HG03039 (cell line): ENCODE results near the gene PIK3R1.

Experiments used
- ATAC-seq: cut with Tn5 transposase; IDR thresholded peaks from one replicate; pipeline ENCODE4 v1.9.1; 2021; ENCODE audit warnings: mild to moderate bottlenecking, moderate library complexity; ENCODE audit not compliant: unreplicated experiment

The PIK3R1 gene

DNA sequence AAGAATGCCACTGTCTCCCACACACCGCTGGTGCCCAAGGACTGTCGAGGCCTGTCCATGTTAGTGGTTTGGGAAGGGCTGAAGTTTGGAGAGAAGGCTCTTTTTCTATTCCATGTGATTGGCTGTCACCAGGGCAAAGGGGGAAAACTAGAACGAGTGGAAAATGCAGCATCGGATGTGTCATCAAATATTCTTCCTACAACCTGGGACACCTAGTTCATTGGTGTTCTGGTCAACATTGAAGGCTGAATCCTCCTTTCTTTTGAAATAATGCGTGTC, 53.2 kb downstream of the PIK3R1 start:
- no peak for ATAC-seq

DNA sequence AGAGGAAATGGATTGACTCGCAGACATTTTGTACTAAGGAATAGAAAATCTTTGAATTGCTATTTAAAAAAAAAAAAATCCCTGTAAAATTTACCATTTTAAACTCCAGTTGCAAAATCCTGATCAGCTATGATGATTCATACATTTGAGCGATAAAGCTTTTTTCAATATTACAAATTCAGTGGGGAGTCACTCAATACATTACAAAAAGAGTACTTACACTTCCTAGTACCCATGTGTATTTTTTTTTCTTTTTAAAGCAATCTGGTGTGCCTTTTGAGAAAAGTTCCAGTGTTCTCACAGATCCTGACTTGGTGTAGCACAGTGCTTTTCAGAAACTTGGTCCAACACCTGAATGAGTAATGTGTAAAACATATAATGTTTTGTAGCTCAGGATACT, 54.3 kb downstream of the PIK3R1 start:
- ATAC-seq, result no peak

DNA sequence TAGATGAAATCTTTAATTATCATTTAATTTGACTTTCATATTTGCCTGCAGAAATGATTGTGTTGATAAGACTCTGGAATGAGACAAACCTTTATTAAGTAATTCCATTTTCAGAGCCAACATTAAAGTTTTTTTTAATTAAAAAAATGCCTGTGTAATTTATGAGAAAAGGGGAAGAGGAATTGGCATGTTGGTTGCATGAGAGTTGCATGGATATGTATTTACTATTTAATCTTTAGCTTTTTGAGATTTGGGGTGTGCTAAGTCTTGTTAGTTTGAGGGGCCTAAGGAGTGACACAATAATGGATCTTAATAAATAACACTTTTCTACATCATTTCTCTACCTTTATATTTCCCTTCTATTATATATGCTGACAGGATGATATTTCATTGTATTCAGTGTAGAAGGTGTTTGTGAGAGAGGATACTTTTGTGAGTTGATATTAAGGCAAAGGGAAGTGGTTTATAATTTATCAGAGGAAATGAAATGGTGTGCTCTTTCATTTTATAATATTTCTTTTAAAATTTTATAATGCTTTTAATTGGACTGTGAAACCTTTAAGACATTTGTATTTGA, 54.9 kb downstream of the PIK3R1 start:
- no peak for ATAC-seq

DNA sequence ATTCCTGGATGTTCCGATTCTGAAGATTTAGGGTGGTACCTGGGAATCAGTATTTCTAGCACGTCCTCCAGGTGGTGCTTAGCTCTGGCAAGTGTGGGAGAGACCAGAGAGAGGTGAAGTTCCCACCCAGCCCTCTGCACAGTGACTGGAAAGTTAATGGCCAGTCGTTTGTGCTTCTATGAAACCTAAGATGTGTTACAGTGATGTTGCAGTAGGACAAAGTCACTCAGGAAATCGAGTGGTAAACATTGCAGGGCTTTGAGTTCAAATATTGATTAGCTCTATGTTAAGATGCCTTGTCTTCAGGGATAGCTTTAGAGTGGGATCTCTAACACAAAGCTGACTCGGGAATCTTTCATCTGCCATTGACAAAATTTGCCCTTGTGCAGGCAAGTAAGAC, 55.6 kb downstream of the PIK3R1 start:
- ATAC-seq, result no peak

DNA sequence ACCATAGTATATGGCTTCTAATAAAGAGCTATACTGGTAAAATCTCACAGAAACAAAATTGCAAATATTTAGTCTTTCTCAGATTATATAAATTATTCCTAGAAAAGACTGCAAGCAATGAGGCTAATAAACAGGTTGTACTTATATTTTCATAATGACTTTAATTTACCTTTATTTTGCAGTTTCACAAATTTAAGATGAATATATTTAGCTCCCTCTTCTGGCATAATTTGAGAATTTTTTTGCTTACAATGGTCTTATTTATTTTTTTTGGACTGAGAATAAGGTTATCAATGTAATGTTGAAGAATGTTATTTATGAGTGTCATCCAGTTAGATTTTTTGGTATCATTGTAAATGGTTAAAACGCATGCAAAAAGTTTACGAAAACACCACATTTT, 56.7 kb downstream of the PIK3R1 start:
- ATAC-seq, result no peak

DNA sequence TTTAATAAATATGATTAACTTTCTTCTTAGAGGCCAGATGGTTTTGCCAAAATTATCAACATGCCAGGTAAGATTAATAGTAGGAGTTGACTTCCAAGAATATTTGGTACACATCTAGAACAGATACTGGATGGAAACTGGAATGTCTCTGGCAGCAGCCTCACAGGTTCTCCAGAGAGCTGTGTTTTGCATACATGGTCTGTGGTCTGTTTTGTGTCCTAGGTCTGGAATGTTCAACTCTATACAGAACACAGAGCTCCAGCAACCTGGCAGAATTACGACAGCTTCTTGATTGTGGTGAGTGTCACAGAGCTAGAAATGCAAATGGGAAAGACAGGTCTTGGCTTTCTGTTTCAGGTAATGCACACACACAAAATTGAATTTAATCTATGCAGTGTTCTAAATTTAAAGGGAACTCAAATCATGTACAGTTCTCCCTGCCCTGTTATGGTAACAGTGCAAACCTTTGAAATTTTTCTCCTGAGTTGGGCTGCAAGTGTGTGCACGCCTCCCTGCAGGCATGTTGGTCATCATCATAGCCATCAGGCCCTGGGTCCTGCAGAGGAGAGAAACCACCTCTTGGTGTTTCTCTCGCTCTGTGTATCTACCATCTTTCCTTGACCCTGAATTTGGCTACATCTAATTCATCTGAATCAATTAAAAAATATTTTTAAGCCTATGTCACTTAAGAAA, 58.3 kb downstream of the PIK3R1 start:
- peak; percentile 69 for ATAC-seq

DNA sequence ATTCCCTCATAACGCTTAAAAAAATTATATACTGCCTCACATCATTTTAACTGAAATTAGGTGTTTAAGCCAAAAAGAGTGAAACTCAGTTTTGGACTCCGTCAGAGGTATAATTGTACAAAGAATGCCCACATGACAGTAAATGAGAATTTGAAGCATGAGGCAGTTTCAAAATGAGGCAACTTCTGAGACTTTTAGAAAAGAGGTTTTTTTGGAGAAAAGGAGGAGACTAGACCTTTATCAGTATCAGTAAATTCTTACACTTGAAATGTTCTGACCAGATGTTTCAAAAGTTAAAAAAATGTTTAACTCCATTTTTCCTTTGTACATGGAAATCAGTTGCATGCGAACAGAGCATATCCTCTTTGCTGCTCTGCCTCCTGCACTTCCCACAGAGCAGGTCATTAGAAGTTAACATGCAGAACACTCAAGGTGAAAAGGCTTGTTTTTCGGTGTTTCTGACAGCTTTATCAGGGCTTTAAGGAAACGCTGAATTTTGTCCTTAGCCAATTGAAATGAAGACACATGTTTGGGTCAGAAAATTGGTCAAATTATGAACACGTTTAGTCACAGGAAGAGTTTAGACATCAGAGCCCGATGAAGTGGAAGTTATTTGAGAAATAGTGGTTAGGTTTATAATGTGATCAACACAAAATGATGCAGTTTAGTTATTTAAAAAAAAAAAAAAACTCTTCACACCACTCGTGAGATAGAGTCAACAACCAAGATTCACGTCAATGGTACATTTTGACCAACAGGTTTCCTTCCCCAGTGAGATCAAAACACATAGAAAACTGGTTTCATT, 59.5 kb downstream of the PIK3R1 start:
- ATAC-seq, result peak; percentile 34

DNA sequence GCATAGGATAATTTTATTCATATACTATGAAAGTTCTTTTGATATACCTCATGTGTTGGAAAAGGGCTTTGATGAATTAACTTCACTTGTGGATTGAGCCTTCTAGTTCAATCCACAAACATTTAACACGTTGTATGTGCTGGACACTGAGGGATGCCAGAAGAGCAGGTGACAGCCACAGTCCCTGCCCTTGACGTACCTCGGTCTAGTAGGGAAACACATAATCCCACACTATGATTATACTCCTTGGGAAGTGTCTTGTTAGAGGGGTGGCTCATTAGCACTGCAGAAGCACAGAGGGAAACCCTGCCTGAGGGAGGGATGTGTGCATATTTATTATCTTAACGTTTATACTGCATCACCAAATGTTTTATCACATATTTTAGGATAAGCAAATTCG, 61.2 kb downstream of the PIK3R1 start:
- ATAC-seq, result no peak

DNA sequence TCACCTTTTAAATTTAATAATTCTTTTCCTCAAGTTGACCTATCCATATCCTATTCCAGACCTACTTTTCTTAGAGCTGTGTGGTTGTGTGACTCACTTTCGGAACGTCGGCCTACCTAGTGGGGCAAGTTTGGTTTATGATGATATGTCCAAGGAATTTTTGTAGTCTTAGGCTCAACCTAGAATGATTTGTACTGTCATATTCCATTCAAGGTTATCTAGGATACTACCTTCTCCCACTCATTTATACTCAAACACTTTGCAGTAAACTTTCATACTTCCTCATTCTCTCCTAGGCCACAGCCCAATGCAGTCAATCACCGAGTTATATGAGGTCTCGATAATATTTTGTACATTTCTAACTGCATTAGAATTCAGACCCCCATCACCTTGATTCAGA, 61.9 kb downstream of the PIK3R1 start:
- ATAC-seq, result no peak

DNA sequence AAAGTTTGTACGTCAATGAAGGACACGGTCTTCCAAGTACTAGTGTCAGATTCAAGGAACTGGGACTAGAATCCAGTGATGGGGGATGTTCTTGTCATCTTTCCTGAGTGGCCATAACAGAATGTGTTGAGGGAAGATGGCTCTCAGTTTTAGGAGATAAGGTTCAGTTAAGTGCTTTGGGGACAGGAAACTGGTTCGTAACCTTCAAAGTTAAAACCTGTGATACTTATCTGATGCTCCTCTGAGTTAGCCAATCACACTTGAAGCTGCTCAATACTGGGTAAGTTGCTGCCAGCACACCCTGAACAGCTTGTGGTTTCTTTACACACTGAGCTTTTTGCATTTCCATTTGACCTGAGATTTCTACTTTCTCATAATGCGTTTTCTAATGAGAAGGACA, 64.4 kb downstream of the PIK3R1 start:
- ATAC-seq, result no peak

DNA sequence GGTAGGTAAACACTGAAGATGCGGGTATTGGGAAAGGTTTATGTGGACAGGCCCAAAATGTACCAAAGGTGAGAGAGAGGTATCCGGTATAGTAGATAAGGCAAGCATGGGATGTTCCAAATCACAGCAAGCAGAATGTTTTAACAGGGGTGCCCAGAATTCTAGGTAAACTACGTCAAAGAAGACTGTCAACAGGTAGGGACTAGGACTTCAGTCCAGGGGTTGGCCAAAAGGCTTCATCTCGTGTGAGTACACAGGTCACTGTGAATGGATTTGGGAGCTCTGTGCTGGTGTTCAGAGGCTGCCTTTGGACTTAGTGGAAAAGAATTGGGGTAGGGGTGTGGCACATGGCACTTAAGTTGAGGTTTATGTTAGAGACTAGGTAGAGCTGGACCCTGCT, 66.4 kb downstream of the PIK3R1 start:
- ATAC-seq, result no peak

DNA sequence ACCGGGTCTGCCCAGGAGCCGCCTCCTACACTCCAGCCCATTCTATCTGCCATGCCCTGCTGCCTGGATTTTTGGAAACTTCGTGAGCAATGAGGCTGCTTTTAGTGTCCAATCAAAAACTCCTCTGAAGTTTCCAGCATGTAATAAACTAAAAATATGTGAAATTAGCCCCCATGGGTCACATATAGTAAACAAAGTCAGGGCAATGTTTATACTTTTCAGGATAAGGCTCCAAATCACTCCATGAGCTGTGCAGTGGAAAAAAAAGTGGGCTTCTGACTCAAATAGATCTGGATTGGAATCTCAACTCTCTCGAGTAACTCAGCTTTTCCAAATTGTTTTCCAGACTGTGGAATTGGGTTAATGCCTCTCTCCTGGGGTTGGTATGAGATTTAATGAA, 68.2 kb downstream of the PIK3R1 start:
- no peak for ATAC-seq

DNA sequence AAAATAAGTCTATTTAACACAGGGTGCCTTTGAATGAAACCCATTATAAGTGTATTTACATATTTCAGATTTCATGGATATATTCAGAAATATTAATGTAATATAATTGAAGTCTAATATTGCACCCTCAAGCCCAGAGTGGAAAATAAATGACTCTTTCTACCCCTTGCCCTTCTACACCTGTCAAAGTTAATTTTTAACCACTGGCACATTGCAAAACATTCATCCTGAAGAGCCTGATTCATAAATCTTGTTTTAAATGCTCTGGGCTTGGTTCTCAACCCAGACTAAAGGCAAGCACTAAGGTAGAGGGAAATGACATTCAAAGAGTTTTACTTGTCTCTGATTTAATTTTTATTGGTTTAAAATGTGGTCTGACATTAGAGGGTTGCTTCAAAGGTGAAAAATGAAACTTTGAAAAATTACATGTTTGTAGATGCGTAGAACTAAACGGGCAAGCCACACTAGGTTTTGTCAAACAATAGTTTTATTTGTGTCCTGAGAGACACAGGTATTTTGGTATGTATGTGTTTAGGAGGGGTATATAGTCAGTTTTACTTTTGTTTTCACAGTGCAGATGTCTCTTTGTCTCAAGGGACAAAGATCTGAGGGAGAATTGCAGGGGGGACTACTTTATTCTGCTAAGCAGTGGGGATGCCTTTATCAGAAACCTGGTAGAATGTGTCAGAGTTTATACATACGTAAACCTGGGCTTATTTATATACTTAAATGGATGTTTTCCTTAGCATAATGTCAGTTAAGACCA, 69.7 kb downstream of the PIK3R1 start:
- no peak for ATAC-seq

DNA sequence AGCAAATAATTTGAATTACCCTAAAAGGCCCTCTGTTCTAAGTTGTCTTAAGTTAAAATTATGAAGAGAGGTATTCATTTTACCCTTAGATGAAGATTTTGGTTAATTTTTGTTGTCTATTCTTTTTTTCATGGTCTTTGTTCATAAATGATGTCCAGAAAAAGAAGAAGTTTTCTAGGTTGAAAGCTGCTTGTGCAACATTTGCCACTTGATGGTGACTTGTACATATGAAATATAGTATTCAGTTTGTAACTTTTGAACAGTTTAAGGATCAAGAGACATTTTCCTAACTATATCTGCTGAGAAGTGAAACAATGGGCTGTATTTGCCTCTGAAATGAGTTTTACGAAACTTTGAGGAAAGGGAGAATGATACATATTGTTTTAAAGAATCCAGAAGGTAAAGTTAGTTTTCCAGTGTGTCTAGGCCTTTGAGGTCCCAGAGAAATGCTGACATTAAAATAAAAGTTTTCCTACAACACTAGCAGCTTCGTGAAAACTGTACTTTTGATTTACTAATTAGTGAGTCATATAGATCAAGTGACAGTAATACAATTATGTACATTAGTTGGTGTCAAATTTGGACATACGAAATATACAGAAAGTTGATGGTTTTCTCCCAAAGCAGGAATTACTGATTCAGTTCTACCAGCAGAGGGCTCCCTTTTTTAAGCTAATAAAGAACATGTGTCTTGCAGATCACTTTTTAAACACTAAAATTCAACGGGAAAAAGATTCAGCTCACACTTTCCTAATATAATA, 70.5 kb downstream of the PIK3R1 start:
- no peak for ATAC-seq

DNA sequence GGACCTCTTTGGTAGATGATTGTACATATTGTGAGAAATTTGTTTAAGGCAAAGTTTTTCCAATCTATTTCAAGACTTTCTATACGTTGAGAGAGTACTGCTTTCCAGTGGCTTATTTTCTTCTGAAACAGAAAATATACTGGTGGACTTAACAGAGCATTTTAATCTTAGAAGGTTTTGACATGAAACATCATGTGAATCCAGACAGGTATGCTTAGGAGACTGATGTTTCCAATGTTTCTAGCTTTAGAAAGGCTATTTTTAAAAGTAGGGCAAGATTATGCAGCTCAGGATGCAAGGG, 71.0 kb downstream of the PIK3R1 start:
- ATAC-seq, result no peak

DNA sequence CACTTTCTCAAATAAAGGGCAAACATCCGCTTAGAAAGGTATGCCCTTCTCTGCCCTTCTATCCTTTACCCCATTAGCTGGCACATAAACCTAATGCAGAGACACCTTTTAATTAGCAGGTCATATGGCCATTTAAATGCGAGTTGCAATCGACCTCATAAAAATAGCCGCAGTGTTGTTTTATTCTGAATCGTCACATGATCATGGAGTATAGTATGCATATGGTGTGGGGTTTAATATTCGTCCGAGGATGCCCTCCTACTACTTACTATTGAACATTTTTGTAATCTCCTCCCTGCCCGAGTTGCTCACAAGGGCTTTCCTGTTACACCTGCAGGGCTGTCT, 72.0 kb downstream of the PIK3R1 start:
- no peak for ATAC-seq

DNA sequence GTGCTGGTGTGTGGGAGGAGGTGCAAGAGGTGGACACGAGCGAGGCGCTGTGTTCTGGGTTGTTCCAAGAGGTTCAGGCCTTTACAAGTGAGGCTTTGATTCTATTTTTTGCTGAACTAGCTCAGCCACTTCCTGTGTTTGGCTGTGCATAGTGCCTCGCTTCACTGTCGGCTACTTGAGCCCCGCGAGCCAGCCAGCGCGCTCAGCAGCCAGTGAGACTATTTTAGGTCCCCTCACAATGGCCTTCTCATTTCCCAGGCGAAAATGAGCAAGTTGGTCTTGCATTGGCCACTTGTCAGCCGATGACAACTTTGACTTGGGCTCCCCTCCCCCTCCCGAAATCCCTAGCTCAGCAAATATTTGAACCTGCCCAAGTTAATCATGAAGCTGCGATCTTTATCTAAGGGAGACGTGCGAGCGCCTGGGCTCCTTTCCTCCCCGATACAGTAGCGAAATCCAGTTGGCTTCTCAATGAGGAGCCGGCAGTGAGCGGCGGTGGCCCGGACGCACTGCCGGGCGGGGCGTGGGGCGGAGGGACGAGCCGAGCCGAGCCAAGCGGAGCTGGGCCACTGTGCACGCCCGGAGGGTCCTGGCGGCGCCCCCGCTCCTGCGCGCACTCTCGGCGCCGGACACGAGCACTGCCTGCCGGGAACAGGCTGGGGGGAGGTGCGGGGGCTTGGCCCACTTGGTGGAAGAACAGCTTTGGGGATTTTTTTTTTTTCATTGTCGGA, 72.6 kb downstream of the PIK3R1 start:
- peak; percentile 66 for ATAC-seq

DNA sequence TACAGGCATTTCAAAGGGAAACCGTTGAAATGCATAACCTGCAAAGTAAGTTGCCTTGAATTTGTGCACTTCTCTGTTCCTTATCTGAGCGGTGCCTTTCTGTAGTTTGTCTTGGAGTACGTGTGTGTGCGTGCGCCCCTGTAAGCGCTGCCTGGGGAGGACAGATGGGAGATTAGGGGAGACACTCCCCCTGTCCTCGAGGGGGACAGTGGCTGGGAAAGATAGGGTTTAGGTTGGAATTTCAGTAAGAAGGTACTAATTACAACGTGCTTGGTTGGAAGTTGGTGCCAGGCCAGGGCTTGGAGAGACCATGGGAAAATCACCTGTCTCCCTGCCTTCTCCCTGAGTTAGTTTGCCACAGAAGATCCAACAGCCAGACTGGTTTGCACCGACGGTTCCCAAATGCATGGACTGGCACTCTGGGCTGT, 73.2 kb downstream of the PIK3R1 start:
- peak; percentile 8 for ATAC-seq

DNA sequence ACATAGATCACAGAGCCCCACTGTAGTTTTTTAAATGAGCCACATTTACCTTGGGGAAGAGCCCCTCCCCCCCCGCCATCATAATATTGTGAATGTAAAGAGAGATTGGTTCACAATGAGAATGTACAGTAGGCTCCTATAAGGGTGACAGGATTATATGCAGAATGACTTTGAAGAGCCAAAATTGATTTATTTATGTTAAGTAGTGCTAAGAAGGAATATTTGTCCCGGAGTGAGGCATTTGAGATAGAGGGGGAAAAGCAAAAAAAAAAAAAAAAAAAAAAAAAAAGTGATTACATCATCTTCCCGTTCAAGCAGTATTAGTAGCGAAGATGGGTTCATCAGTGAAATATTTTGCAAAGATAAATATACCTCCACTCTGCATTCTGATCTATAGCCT, 73.9 kb downstream of the PIK3R1 start:
- no peak for ATAC-seq

DNA sequence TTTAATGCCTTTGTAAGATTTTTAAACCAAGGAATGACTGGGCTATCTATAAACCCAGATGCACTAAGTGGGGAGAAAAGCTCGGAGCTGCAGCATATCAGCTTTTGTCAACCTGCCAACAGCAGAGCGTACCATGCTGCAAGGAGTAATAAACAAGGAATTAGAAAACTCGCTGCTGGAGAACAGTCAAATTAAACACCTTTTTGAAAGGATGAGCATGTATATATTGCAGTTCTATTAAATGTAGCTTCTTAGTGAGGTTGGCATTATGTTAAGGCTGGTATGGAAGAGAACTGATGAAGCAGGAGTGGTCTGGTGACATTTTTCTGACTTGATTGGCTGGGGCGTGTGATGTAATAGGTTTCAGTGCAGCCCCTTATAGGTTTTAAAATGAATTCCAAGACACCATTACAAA, 74.7 kb downstream of the PIK3R1 start:
- ATAC-seq, result no peak

DNA sequence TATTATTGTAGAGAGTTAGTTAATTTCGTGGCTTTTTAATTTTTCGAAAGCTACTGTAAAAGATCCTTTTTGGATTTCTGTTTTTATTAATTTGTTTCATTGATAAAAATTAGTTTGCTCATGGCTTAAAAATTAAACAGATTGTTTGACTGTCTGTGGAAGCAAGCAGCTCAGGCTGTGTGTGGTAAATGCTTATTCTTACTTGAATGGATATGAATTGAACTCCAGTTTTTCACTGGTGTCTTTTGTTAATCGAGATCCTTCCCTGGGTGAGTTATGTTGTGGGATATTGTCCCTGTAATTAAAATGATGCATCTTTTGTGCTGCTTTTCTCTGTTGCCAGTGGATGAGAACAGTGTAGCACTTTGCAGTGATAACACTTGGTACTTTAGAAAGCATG, 75.3 kb downstream of the PIK3R1 start:
- ATAC-seq, result no peak
